Neural cell (in vitro differentiated cells): ENCODE results near the gene FGD6. TPM values are rescaled to one million over a fixed set of nuclear protein-coding genes. Genes with fewer than 3 reads are reported as not detected.

Experiments used
- H2AFZ ChIP-seq: fragments of 200-600, 300-800 bp; sonication (generic), shearing (Covaris generic); 2 replicates; pipeline ENCODE4 v1.6.0; 2014; ENCODE audit warnings: low read depth, mild to moderate bottlenecking, antibody characterized with exemption, low read length, moderate library complexity
- H3F3A ChIP-seq: fragments of 200-600 bp; shearing (Covaris generic); 2 replicates; pipeline ENCODE4 v1.6.1; 2016; ENCODE audit warnings: mild to moderate bottlenecking, moderate library complexity, mixed read lengths, antibody characterized with exemption, low read length; ENCODE audit not compliant: insufficient read depth, poor library complexity, severe bottlenecking
- H3K27ac ChIP-seq: fragments of 200-600, 300-800 bp; sonication (generic), shearing (Covaris generic); 2 replicates; pipeline ENCODE4 v1.5.1; 2014; ENCODE audit warnings: mild to moderate bottlenecking, low read length, moderate library complexity
- H3K27me3 ChIP-seq: fragments of 300-800, 200-600 bp; sonication (generic), shearing (Covaris generic); 2 replicates; pipeline ENCODE4 v1.6.0; 2014; ENCODE audit warnings: mild to moderate bottlenecking, low read depth, low read length, moderate library complexity; ENCODE audit not compliant: insufficient read depth
- H3K36me3 ChIP-seq: fragments of 300-800, 200-600 bp; sonication (generic), shearing (Covaris generic); 2 replicates; pipeline ENCODE4 v1.5.1; 2014; ENCODE audit warnings: mild to moderate bottlenecking, antibody characterized with exemption, low read length, moderate library complexity; ENCODE audit not compliant: insufficient read depth
- H3K4me2 ChIP-seq: fragments of 300-800, 200-600 bp; sonication (generic), shearing (Covaris generic); 2 replicates; pipeline ENCODE4 v1.6.0; 2014; ENCODE audit warnings: mild to moderate bottlenecking, low read length
- H3K4me3 ChIP-seq: fragments of 300-800, 200-600 bp; sonication (generic), shearing (Covaris generic); 2 replicates; pipeline ENCODE4 v1.5.1; 2014; ENCODE audit warnings: mild to moderate bottlenecking, low read length, moderate library complexity
- H3K79me2 ChIP-seq: fragments of 200-600 bp; shearing (Covaris generic); replicated peaks from 2 replicates; pipeline ENCODE4 v1.6.0; 2014; ENCODE audit warnings: mild to moderate bottlenecking, low read length, moderate library complexity; ENCODE audit not compliant: insufficient read depth
- H3K9ac ChIP-seq: fragments of 300-800, 200-600 bp; sonication (generic), shearing (Covaris generic); 2 replicates; pipeline ENCODE4 v1.6.1; 2016; ENCODE audit warnings: mild to moderate bottlenecking, low read length, mixed read lengths
- H3K9me2 ChIP-seq: fragments of 200-600 bp; shearing (Covaris generic); 2 replicates; pipeline ENCODE4 v1.6.1; 2016; ENCODE audit warnings: mild to moderate bottlenecking, low read length, mixed read lengths; ENCODE audit not compliant: insufficient read depth
- H3K9me3 ChIP-seq: fragments of 200-600, 300-800 bp; sonication (generic), shearing (Covaris generic); 2 replicates; pipeline ENCODE4 v1.6.1; 2016; ENCODE audit warnings: mild to moderate bottlenecking, mixed run types, low read length, moderate library complexity, mixed read lengths
- H4K20me1 ChIP-seq: fragments of 200-600 bp; shearing (Covaris generic); 2 replicates; pipeline ENCODE4 v1.6.1; 2016; ENCODE audit warnings: mild to moderate bottlenecking, mixed run types; ENCODE audit not compliant: insufficient read depth
- EP300 ChIP-seq: fragments of 450-650 bp; conservative IDR thresholded peaks from 2 replicates; pipeline ENCODE4 v1.6.1; 2014; ENCODE audit warnings: antibody characterized with exemption, mild to moderate bottlenecking, moderate library complexity; ENCODE audit not compliant: poor library complexity, severe bottlenecking
- EZH2 ChIP-seq: fragments of 200-600, 300-800 bp; shearing (Covaris generic), sonication (generic); IDR thresholded peaks from 2 replicates; pipeline ENCODE4 v1.6.1; 2014; ENCODE audit warnings: antibody characterized with exemption, low read length, borderline replicate concordance, mild to moderate bottlenecking; ENCODE audit not compliant: insufficient read depth, poor library complexity, severe bottlenecking
- MXI1 ChIP-seq: fragments of 450-650 bp; conservative IDR thresholded peaks from 2 replicates; pipeline ENCODE4 v1.6.1; 2014; ENCODE audit warnings: antibody characterized with exemption, mild to moderate bottlenecking; ENCODE audit not compliant: poor library complexity, severe bottlenecking
- POLR2AphosphoS5 ChIP-seq: IDR thresholded peaks from 2 replicates; pipeline ENCODE4 v1.6.1; 2012
- RAD21 ChIP-seq: fragments of 450-650 bp; conservative IDR thresholded peaks from 2 replicates; pipeline ENCODE4 v1.6.1; 2014; ENCODE audit warnings: antibody characterized with exemption, mild to moderate bottlenecking, moderate library complexity
- REST ChIP-seq: IDR thresholded peaks from 2 replicates; pipeline ENCODE4 v1.6.1; 2012; ENCODE audit warnings: borderline replicate concordance
- SMC3 ChIP-seq: fragments of 450-650 bp; conservative IDR thresholded peaks from 2 replicates; pipeline ENCODE4 v1.6.1; 2014; ENCODE audit warnings: antibody characterized with exemption, mild to moderate bottlenecking, moderate library complexity; ENCODE audit not compliant: poor library complexity
- TAF1 ChIP-seq: IDR thresholded peaks from 2 replicates; pipeline ENCODE4 v1.6.1; 2012; ENCODE audit warnings: low read depth
- polyA plus RNA-seq: library from polyadenylated mRNA; depleted of rRNA; stranded (reverse); fragments of >200 nt; gene quantifications from 2 replicates; pipeline ENCODE4 v1.2.3, GENCODE V29; 2014
- TF ChIP-seq, protein P1 (sequence below): fragments of 450-650 bp; IDR thresholded peaks from 2 replicates; pipeline ENCODE4 v1.5.1; 2014; ENCODE audit warnings: antibody characterized with exemption, mild to moderate bottlenecking, moderate library complexity; ENCODE audit not compliant: poor library complexity, severe bottlenecking

Gene FGD6
- polyA plus RNA-seq, 1 donor from 2014 or later = 4.6 TPM

DNA sequence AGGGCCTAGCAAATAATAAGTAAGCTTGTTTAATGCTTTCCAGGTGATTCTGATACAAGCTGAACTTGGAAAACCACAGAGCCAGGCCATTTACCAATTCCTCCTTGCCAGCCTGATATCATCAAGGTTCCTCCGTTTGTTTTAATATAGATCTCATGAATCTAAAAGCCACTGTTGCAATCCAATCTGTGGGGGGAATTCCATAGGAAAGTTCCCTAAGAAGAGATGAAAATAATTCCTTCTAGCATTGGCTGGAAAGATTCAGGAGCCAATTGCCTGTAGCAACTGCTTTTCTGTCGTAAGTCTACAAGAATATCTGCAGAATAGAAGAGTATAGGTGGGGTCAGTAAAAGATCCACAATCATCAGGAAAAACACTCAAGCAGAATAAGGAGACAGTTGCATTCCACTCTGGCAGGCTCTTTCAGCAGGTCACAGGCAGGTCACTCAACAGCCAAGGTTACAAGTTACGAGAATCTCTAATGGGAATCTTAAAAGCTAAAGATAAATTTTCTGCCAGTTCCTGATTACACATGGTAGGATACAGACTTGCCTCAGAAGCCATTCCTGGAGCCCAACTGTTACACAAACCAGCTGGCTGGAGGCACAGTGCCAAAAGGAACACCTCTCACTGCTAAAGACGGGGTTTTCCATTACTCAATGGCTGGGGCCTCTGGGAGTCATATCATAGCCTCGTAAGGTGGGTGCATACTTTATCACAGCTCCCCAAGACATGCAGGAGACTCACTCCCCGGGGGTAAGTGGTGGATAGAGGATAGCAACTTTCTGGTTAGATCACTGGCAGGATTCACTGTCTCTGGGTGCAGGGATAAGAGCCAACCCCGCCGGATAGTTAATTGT is 43.6 kb downstream of the FGD6 start:
- no peak overlapping the region for H3K9ac ChIP-seq
- H3K27ac ChIP-seq = no peak overlapping the region
- no peaks in the 10 kb centered on the region for H3K36me3 ChIP-seq
- no peaks in the 10 kb centered on the region for H3K9me3 ChIP-seq
- no peaks in the 10 kb centered on the region for H4K20me1 ChIP-seq
- H3F3A ChIP-seq = no peaks in the 10 kb centered on the region
- no peak overlapping the region for H3K4me2 ChIP-seq
- H3K27me3 ChIP-seq = no peaks in the 10 kb centered on the region
- no peak overlapping the region for H3K4me3 ChIP-seq
- no peak for TF ChIP-seq POLR2AphosphoS5
- no peak for TF ChIP-seq EP300
- TF ChIP-seq MXI1 = no peak
- TF ChIP-seq RAD21 = no peak
- TF ChIP-seq, protein P1, sequence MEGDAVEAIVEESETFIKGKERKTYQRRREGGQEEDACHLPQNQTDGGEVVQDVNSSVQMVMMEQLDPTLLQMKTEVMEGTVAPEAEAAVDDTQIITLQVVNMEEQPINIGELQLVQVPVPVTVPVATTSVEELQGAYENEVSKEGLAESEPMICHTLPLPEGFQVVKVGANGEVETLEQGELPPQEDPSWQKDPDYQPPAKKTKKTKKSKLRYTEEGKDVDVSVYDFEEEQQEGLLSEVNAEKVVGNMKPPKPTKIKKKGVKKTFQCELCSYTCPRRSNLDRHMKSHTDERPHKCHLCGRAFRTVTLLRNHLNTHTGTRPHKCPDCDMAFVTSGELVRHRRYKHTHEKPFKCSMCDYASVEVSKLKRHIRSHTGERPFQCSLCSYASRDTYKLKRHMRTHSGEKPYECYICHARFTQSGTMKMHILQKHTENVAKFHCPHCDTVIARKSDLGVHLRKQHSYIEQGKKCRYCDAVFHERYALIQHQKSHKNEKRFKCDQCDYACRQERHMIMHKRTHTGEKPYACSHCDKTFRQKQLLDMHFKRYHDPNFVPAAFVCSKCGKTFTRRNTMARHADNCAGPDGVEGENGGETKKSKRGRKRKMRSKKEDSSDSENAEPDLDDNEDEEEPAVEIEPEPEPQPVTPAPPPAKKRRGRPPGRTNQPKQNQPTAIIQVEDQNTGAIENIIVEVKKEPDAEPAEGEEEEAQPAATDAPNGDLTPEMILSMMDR = no peak
- TF ChIP-seq REST = no peak
- TF ChIP-seq TAF1 = no peak
- no peak for TF ChIP-seq EZH2
- no peak for TF ChIP-seq SMC3
- no peak overlapping the region for H2AFZ ChIP-seq
- no peaks in the 10 kb centered on the region for H3K9me2 ChIP-seq
- no peaks in the 10 kb centered on the region for H3K79me2 ChIP-seq

- H2AFZ ChIP-seq = no peak overlapping the region
- no peaks in the 10 kb centered on the region for H4K20me1 ChIP-seq
- no peaks in the 10 kb centered on the region for H3F3A ChIP-seq
- no peak overlapping the region for H3K4me3 ChIP-seq
- H3K27me3 ChIP-seq = no peaks in the 10 kb centered on the region
- no peaks in the 10 kb centered on the region for H3K36me3 ChIP-seq
- no peaks in the 10 kb centered on the region for H3K79me2 ChIP-seq
- H3K9me2 ChIP-seq = no peaks in the 10 kb centered on the region
- TF ChIP-seq SMC3 = no peak
- TF ChIP-seq EP300 = no peak
- TF ChIP-seq, protein P1 = no peak
- no peak for TF ChIP-seq EZH2
- no peak for TF ChIP-seq MXI1
- TF ChIP-seq TAF1 = no peak
- H3K9ac ChIP-seq = no peak overlapping the region
- H3K9me3 ChIP-seq = no peaks in the 10 kb centered on the region
- H3K27ac ChIP-seq = no peak overlapping the region
- H3K4me2 ChIP-seq = no peak overlapping the region
These were observed 47.9 kb downstream of the FGD6 start for GRCh38 chr12:95169368-95169767.
